GM15510 (cell line): ENCODE data around the gene TIMM44.

ENCODE experiments used
- POLR2A ChIP-seq: IDR thresholded peaks from 3 replicates; pipeline ENCODE4 v1.6.1; 2011; ENCODE audit warnings: borderline replicate concordance; ENCODE audit not compliant: insufficient read length; ENCODE audit errors: extremely low read depth

TIMM44 gene

DNA sequence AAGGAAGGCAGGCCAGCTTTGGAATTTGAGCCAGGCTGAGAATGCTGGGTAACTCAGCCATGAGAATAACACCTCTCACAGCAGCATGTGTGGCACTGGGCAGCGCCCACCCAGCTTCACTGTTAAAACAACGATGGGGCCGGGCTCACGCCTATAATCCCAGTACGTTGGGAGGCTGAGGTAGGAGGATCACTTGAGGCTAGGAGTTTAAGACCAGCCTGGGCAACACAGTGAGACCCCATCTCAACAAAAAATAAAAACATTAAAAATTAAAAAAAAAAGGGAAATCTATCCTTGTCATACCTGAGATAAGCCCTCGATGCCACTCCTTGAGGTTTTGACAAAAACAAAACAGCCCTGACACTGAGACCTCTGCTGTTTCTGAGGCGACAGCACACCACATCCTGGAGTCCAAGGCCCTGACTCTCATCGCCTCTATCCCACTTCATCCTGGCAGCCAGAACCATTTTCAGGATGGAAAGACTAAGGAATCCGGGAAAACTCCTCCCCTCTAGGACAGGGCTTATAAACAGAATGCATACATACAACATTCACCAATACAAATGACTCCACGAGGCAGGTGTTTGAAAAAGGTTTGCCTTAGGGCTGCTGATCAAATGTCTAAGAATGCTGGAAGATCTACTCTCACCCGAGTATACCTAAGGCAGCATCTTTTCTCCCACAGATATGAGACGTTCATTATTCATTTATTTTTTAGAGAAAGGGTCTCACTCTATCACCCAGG lies 22.6 kb upstream of the TIMM44 start:
- no peak for TF ChIP-seq POLR2A

DNA sequence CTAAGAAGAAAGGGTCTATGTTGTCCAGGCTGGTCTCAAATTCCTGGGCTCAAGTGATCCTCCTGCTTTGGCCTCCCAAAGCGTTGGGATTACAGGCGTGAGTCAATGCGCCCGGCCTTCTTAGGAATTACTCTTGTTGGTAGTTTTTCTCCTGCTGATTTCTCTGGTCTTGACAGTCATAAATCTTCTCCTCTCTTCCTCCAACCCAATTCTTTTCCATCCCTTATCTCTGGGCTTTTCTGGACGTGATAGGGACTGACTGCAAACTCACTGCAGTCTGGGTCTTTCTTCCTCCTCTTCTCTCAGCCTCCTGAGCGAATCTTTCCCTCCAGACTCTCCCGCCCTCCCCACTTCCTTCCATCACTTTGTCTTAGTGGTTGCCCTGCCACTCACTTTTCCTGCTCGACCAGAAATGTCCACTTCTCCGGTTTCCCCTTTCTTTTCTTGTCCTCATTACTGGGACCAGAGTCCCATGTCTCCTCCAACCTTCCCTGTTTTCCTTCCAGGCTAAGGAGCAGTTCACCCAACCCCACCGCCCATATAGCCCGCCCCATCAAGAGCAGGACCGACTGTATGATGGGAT lies 21.9 kb upstream of the TIMM44 start:
- TF ChIP-seq POLR2A, result no peak

DNA sequence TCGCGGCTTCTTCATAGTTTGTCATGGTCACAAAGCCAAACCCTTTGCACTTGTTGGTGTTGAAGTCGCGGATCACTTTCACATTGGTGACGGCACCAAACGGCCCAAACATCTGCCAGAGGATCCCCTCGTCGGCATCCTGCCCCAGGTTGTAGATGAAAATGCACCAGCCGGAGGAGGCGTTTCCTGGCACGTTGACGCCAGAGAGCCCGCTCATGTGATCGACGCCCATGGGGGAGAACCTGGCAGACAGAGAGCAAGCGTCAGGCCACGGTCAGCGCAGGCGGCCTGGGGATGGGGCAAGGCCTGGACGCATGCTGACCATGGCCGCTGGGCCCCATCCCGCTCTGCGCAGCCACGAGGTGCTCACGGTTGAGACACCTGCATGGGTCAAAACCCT lies 20.1 kb upstream of the TIMM44 start:
- TF ChIP-seq POLR2A, result no peak

DNA sequence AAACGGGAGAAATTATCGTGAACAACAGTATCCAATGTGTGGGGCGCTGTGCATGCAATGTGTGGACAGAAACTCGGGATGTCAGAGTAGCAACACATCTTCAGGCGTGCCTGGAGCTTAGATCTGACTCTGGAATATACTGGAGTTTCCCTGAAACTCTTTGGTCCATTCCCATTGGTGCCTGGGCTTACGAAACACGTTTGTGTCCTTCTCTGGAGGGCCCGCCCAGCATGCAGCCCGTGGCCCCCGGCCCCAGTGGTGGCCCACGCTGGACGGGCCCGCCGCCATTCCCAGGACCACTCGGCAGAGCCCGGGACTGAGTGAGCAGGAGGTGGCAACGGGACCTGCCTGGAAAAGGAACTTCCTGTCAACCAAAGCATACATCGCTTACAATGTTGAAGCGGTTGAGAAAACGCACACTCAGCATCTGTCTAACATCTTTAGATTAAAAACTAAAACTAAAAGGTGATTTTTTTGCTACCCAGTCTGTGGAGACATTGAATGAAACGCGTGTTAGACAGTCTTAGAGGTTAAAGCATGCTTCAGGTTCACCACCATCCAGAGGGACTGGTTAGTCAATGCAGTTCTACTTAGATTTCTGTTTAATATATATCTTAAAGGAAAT lies 19.3 kb upstream of the TIMM44 start:
- no peak for TF ChIP-seq POLR2A

DNA sequence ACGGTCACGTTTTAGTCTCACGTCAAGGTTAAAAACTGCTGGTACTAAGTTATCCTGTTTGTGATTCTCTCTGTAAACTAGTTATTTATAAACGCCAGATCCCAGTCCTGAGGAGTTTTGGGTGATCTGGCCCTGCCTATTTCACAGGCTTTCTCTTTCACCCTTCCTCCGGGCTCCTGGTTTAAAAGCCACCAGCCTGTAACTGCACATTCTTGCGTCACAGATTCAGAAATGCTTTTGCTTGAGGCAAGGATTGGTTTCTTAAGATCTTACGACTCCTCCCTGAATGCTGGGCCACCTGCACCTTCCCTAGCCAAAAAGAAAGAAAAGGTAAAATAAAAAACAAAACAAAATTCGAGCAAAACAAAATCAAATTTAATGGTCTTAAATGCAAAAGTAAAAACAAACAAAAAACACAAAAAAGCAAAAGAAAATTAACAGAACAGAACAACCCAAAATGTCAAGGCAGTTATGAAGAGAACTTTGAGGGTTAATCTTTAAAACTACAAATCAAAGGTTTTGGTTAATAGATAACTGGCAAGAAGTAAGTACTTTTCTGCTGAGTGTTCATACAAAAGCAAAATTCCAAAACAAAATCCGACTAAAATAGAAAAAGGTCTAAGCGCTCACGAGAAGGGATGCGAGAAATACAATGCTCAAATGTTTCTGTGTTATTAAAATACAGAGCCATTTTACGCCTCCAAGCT lies 18.6 kb upstream of the TIMM44 start:
- TF ChIP-seq POLR2A, result no peak

DNA sequence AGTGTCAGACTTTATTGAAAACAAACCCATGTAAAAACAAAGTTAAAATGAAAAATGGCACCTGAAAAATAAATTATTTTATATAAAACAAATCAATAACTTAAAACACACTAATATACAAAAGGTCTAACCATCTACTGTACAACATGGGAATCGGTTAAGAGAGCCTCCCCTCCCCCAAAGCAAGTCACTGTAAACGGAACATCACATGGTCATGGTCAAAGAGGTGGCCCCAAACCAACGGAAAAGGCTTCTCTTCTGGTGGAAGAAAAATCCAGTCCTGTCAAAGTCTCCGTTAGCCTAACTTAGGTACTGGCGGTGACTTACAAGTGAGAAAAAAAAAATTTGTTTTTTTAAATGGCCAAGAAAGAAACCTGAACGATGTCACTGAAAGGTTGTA lies 15.7 kb upstream of the TIMM44 start:
- TF ChIP-seq POLR2A, result no peak

DNA sequence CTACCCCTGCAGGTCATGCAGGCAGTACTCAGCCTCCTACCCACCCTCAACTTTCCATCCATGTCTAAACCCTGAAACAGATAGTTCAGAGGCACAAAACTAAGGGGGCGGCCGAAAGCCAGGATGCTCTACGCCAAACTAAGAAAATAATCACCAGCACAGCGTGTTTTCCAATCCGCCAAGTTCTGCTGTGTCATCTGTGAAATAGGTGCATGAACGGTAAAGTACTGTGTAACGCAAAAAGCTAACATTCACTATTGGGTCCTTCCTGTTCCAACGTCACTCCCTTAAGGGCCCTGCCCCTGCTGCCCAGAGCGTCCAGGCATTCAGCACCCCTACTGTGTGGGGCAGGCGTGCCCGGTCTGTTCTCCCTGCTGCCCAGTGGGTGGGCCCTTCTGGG lies 12.2 kb upstream of the TIMM44 start:
- no peak for TF ChIP-seq POLR2A

DNA sequence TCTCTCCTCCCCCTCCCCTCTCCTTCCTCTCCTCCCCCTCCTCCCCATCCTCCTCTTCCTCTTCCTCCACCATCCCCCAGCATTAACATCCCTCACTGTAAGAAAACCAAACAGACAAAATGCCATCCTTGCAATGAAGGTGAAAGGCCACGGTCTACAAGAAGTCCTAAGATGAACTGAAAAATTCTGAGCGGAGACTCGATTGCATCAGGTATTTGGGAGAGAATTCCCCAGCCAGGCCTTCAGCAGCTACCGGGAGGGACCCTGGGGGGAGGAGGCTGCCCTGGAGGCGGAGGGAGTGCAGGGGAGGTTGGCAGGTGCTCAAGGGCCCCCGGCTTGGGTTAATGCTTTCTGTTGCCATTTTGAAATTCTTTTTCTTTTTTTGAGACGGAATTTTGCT lies 10.1 kb upstream of the TIMM44 start:
- TF ChIP-seq POLR2A, result no peak

DNA sequence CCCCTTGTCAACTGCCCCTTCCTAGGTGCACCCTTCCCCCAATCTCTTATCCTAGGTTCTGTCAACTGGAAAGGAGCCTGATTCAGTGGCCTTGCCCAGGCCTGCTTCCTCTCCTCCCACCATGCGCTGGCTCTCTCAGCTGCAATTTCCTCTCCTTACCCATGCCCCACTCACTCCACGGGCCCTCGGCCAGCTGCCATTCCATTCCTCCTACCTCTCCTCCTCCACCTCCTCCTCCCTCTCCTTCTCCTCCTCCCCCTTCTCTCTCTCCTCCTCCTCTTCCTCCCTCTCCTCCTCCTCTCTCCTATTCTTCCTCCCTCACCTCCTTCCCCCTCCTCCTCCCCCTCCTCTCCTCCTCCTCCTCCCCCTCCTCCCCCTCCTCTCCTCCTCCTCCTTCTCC lies 9.6 kb upstream of the TIMM44 start:
- TF ChIP-seq POLR2A, result no peak

DNA sequence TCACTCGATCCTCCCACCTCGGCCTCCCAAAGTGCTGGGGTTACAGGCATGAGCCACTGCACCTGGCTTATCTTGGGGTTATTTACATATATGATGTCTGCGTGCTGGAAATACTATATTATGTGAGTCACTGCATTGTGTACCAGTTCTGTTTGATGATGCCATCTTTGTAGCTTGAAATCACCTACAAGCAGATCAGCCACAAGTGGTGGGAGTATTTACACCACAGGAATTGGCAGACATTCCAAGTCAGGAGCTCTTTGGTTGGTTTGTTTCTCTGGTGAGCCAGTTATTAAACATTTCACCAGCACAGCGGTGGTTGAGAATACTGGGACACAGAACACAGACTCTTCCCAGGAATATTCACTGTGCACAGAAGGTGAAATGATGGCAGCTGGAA lies 4.5 kb upstream of the TIMM44 start:
- no peak for TF ChIP-seq POLR2A

DNA sequence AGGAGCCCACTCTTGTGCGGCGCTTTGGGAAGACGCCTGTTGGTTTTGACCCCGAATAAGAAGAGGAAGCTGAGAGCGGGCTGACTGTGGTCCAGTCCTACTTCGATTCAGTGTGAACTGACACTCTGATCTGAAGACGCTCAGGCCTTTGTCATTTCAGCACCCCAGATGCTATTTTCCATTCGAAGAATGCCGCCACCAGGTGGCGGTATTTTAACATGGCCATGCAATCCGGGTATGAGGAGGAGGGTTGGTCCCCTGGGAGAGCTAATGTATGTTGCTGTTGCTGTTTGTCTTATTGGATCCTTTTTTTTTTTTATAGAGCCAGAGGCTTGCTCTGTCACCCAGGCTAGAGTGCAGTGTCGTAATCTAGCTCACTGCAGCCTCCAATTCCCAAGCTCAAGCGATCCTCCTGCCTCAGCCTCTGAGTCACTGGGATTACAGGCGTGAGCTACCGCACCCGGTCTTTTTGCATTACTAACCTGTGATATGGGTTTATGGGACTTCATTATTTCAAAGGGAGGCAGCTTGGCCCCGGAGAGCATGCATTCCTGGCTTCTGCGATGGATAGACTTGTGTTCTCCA lies 803 bp upstream of the TIMM44 start:
- TF ChIP-seq POLR2A, result no peak

DNA sequence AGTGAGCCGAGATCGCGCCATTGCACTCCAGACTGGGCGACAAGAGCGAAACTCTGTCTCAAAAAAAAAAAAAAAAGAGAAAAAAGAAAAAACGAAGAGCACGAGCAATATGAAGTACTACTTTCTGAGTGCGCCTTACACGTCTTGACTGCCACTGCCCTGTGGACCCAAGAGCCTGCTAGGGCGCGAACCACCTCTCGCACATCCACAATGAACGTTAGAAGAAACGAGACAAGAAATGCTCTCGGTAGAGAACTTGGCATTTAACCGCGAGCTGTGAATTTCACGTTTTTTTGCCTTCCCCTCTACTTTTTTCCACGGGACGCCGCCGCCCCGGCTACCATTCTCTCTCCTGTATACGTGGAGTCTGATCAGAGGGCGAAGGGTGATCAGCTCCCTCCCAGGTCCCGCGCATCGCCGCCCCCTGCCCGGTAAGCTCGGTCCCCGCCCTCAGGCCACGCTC lies 454 bp downstream of the TIMM44 start:
- no peak for TF ChIP-seq POLR2A

DNA sequence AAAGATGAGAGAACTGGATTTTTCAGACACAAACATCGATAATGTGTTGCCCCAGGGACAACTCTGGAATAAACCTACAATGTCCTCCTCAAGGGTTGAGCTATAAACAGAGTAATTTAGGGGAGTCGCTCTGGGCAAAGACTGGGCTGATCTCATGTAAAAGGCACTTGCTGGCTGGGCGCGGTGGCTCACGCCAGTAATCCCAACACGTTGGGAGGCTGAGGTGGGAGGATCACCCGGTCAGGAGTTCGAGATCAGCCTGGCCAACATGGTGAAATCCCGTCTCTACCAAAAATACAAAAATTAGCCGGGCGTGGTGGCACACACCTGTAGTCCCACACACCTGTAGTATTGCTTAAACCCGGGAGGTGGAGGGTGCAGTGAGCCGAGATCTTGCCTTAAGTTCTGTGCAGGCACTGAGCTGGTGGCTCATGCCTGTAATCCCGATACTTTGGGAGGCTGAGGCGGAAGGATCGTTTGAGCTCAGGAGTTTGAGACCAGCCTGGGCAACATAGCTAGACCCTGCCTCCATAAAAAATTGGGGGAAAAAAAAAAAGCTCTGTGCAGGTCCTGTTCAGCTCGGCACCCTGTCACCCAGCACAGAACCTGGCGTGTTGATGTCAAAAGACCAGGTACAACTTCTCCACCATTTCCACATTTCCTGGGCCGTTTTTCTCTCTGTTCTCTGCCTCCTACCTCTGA lies 1.4 kb downstream of the TIMM44 start:
- TF ChIP-seq POLR2A, result no peak

DNA sequence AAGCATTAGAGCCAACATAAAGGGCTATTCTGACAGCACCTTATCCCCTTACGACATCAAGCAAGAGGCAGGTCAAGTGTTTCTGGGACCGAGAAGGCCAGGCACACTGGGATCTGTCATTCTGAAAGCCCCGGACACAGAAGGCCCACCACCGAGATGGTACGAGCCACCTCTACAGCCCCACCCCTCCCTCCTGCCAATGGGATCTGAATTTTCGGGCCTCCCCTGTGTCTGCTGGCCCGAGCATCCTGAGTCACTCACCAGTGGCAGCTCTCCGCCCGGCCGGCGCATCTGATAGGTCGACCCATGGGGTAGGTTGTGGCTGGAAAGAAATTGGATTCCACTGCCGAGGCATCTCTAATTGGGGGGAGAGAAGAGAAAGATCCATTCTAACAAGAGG lies 2.6 kb downstream of the TIMM44 start:
- no peak for TF ChIP-seq POLR2A
